Measurements from ENCODE around the gene FAT3. TPM values are rescaled to one million over a fixed set of nuclear protein-coding genes. Genes with fewer than 3 reads are reported as not detected.

Gene FAT3
- total RNA-seq (2014; rRNA removed) (not detected in 2 replicates), Bru-seq, nascent RNA (percentile 0 among the genes with signal in this experiment), BruChase-seq, experiment 1, labeled RNA remaining after a 6-hour chase (not detected), BruChase-seq, experiment 2, labeled RNA remaining after a 2-hour chase (percentile 0 among the genes with signal in this experiment)
- long read RNA-seq, partial matches to known transcripts = 0 of 1 reads
- long read RNA-seq, other reads (novel, unspliced or antisense) = 1 of 1 reads

- Histone ChIP-seq H3K9me2 (replicated peaks; ENCODE audit: low read length) (no peaks in the 10 kb centered on the region), H3K79me2 (ENCODE audit: low read length) (no peaks in the 10 kb centered on the region), H4K20me1 (ENCODE audit: low read length) (no peaks in the 10 kb centered on the region), H3K4me1 (ENCODE audit: insufficient read depth, low read length) (no peaks in the 10 kb centered on the region), H3K36me3 (ENCODE audit: low read depth, low read length) (no peaks in the 10 kb centered on the region), H3K9ac (ENCODE audit: low read length) (no peak within 1 kb of the TSS), H3K4me3 (ENCODE audit: low read length) (no peak within 1 kb of the TSS), H3K27me3 (ENCODE audit: low read length) (peaks cover 57% of the 10 kb centered on the region), H3F3A (ENCODE audit: low read length, unreplicated experiment) (no peaks in the 10 kb centered on the region), H3K27ac (ENCODE audit: low read length) (no peak within 1 kb of the TSS), H2AFZ (ENCODE audit: low read length) (no peak within 1 kb of the TSS), H3K4me2 (ENCODE audit: low read length) (no peak within 1 kb of the TSS), H3K9me3 (ENCODE audit: low read length) (peaks cover 8% of the 10 kb centered on the region; the same call in 1 of the 2 replicates)
- no peak for ATAC-seq
- BruUV-seq (replicated peaks) = no TSS peak
- ChIA-PET CTCF (no interaction called here), POLR2A (ENCODE audit: unreplicated experiment) (no interaction called here)
- intact Hi-C loops (cut with micrococcal nuclease) = no loop called here
- no peak for TF ChIP-seq CTCF (conservative IDR thresholded peaks at IDR 0.05; ENCODE audit: low read depth, low read length)
- no peak for TF ChIP-seq EZH2phosphoT487 (IDR thresholded peaks at IDR 0.05; ENCODE audit: borderline replicate concordance, low read length)
- TF ChIP-seq EZH2 (IDR thresholded peaks at IDR 0.05; ENCODE audit: low read length, unreplicated experiment) = no peak
- DNase-seq = no peak
Measured at GRCh38 chr11:92224407-92225124, at the start of gene FAT3. TSS of gene FAT3 (plus strand) at chr11:92224818. CDS start at chr11:92352113, 127,295 bp downstream.

GRCh38 chr11:92179017-92179670, 45.5 kb upstream of the FAT3 start:
- Histone ChIP-seq H2AFZ (ENCODE audit: low read length) (no peak overlapping the region), H3K4me3 (ENCODE audit: low read length) (no peak overlapping the region), H4K20me1 (ENCODE audit: low read length) (no peaks in the 10 kb centered on the region), H3K4me2 (ENCODE audit: low read length) (no peak overlapping the region), H3K9me3 (ENCODE audit: low read length) (0 out of 2 replicates have a peak, but pooled peaks cover 5% of the 10 kb centered on the region), H3K36me3 (ENCODE audit: low read depth, low read length) (no peaks in the 10 kb centered on the region), H3K79me2 (ENCODE audit: low read length) (no peaks in the 10 kb centered on the region), H3K27me3 (ENCODE audit: low read length) (no peaks in the 10 kb centered on the region), H3F3A (ENCODE audit: low read length, unreplicated experiment) (no peaks in the 10 kb centered on the region), H3K9me2 (replicated peaks; ENCODE audit: low read length) (no peaks in the 10 kb centered on the region), H3K9ac (ENCODE audit: low read length) (no peak overlapping the region), H3K4me1 (ENCODE audit: insufficient read depth, low read length) (no peaks in the 10 kb centered on the region), H3K27ac (ENCODE audit: low read length) (no peak overlapping the region)
- intact Hi-C loops (cut with micrococcal nuclease) = no loop called here
- ChIA-PET CTCF (no interaction called here), POLR2A (ENCODE audit: unreplicated experiment) (no interaction called here)
- BruUV-seq (replicated peaks) = no TSS peak
- no peak for ATAC-seq
- TF ChIP-seq EZH2phosphoT487 (IDR thresholded peaks at IDR 0.05; ENCODE audit: borderline replicate concordance, low read length) (no peak), CTCF (conservative IDR thresholded peaks at IDR 0.05; ENCODE audit: low read depth, low read length) (no peak), EZH2 (IDR thresholded peaks at IDR 0.05; ENCODE audit: low read length, unreplicated experiment) (no peak)
- no peak for DNase-seq
